ENCODE measurements around the gene NAGPA. TPM values are rescaled to one million over a fixed set of nuclear protein-coding genes. Genes with fewer than 3 reads are reported as not detected.
A peak's percentile ranks its signal among the peaks of the same experiment; 100 is the strongest.
"Not testable (repeated sequence)": the region's sequence is repeated elsewhere in the genome, so short reads cannot be mapped to it uniquely, and the experiment has no call there.

The NAGPA gene
- total and polyA plus RNA-seq, 4 experiments from 2014 or later = 30.7 to 36.8 (median 32.7) TPM

- Mint-ChIP-seq H3K36me3 (peaks cover 0 to 4% of the 10 kb centered on the region in 2 donors), H3K27ac (no peak overlapping the region), H3K9me3 (peaks cover 0 to 9% (median under 1%) of the 10 kb centered on the region in 8 donors), H3K27me3 (peaks cover 0 to 5% of the 10 kb centered on the region in 2 donors), H3K4me1 (no peaks in the 10 kb centered on the region), H3K4me3 (no peak overlapping the region)
- H3K9me3 ChIP-seq (ENCODE audit: control insufficient read depth in 1 of 2, low read length in 2 of 2) = no peaks in the 10 kb centered on the region
- H3K36me3 ChIP-seq (ENCODE audit: insufficient read depth, low read length) = no peaks in the 10 kb centered on the region
- intact Hi-C loops (cut with micrococcal nuclease) = no loop called here
- DNase-seq = no peak
- no peaks in the 10 kb centered on the region for H3K27me3 ChIP-seq (ENCODE audit: insufficient read depth, low read length)
- no peak overlapping the region for H3K4me3 ChIP-seq (ENCODE audit: low read length in 2 of 2)
- ChIA-PET POLR2A (ENCODE audit: partially characterized antibody) (no interaction called here), CTCF (ENCODE audit: partially characterized antibody) (no interaction called here)
- no peaks in the 10 kb centered on the region for H3K4me1 ChIP-seq (ENCODE audit: insufficient read depth, low read length)
- no peak overlapping the region for H3K27ac ChIP-seq (ENCODE audit: low read depth, low read length)
Observed at GRCh38 chr16:5045499-5046115, 11.9 kb upstream of the NAGPA start.

GRCh38 chr16:5044581-5044980 lies 10.8 kb upstream of the NAGPA start:
- POLR2A ChIA-PET (ENCODE audit: partially characterized antibody); H3K27me3 Mint-ChIP-seq; intact Hi-C loops (cut with micrococcal nuclease); H3K36me3 Mint-ChIP-seq; H3K4me3 ChIP-seq (ENCODE audit: low read length in 2 of 2); H3K27me3 ChIP-seq (ENCODE audit: insufficient read depth, low read length); H3K36me3 ChIP-seq (ENCODE audit: insufficient read depth, low read length); H3K9me3 ChIP-seq (ENCODE audit: control insufficient read depth in 1 of 2, low read length in 2 of 2); H3K9me3 Mint-ChIP-seq; H3K27ac ChIP-seq (ENCODE audit: low read depth, low read length); H3K27ac Mint-ChIP-seq; DNase-seq; H3K4me3 Mint-ChIP-seq; H3K4me1 Mint-ChIP-seq; H3K4me1 ChIP-seq (ENCODE audit: insufficient read depth, low read length): not testable (repeated sequence)
- CTCF ChIA-PET (ENCODE audit: partially characterized antibody) = interaction anchor here (0.7 kb wide), 1 partner anchor 14 kb away, joined by 4 read pairs; no protein-coding TSS in a partner anchor

GRCh38 chr16:5044011-5044540 lies 10.3 kb upstream of the NAGPA start:
- no peaks in the 10 kb centered on the region for H3K27me3 ChIP-seq (ENCODE audit: insufficient read depth, low read length)
- Mint-ChIP-seq H3K27me3 (peaks cover 0 to 5% of the 10 kb centered on the region in 2 donors), H3K4me1 (no peaks in the 10 kb centered on the region), H3K9me3 (no peaks in the 10 kb centered on the region), H3K36me3 (peaks cover 0 to 4% of the 10 kb centered on the region in 2 donors), H3K4me3 (no peak overlapping the region), H3K27ac (no peak overlapping the region)
- CTCF ChIA-PET (ENCODE audit: partially characterized antibody) = interaction anchor here (0.7 kb wide), 1 partner anchor 14 kb away, joined by 4 read pairs; no protein-coding TSS in a partner anchor
- DNase-seq = no peak
- intact Hi-C loops (cut with micrococcal nuclease) = no loop called here
- no peaks in the 10 kb centered on the region for H3K36me3 ChIP-seq (ENCODE audit: insufficient read depth, low read length)
- no peaks in the 10 kb centered on the region for H3K9me3 ChIP-seq (ENCODE audit: control insufficient read depth in 1 of 2, low read length in 2 of 2)
- H3K27ac ChIP-seq (ENCODE audit: low read depth, low read length) = no peak overlapping the region
- no peak overlapping the region for H3K4me3 ChIP-seq (ENCODE audit: low read length in 2 of 2)
- H3K4me1 ChIP-seq (ENCODE audit: insufficient read depth, low read length) = no peaks in the 10 kb centered on the region
- POLR2A ChIA-PET (ENCODE audit: partially characterized antibody) = no interaction called here

GRCh38 chr16:5042574-5043171 lies 8.9 kb upstream of the NAGPA start:
- Mint-ChIP-seq H3K4me1 (no peaks in the 10 kb centered on the region), H3K4me3 (no peak overlapping the region), H3K9me3 (no peaks in the 10 kb centered on the region), H3K36me3 (peaks cover 0 to 4% of the 10 kb centered on the region in 2 donors), H3K27ac (no peak overlapping the region), H3K27me3 (peaks cover 0 to 4% of the 10 kb centered on the region in 2 donors)
- no peak overlapping the region for H3K4me3 ChIP-seq (ENCODE audit: low read length in 2 of 2)
- H3K9me3 ChIP-seq (ENCODE audit: control insufficient read depth in 1 of 2, low read length in 2 of 2) = no peaks in the 10 kb centered on the region
- H3K27me3 ChIP-seq (ENCODE audit: insufficient read depth, low read length) = no peaks in the 10 kb centered on the region
- DNase-seq = no peak
- ChIA-PET CTCF (ENCODE audit: partially characterized antibody) (no interaction called here), POLR2A (ENCODE audit: partially characterized antibody) (no interaction called here)
- no peaks in the 10 kb centered on the region for H3K36me3 ChIP-seq (ENCODE audit: insufficient read depth, low read length)
- no peak overlapping the region for H3K27ac ChIP-seq (ENCODE audit: low read depth, low read length)
- no peaks in the 10 kb centered on the region for H3K4me1 ChIP-seq (ENCODE audit: insufficient read depth, low read length)
- intact Hi-C loops (cut with micrococcal nuclease) = no loop called here

- Mint-ChIP-seq H3K36me3 (peaks cover 0 to 4% of the 10 kb centered on the region in 2 donors), H3K4me3 (no peak overlapping the region), H3K4me1 (no peaks in the 10 kb centered on the region), H3K27me3 (peaks cover 0 to 4% of the 10 kb centered on the region in 2 donors), H3K27ac (no peak overlapping the region), H3K9me3 (no peaks in the 10 kb centered on the region)
- Histone ChIP-seq H3K27ac (ENCODE audit: low read depth, low read length) (no peak overlapping the region), H3K4me1 (ENCODE audit: insufficient read depth, low read length) (no peaks in the 10 kb centered on the region), H3K36me3 (ENCODE audit: insufficient read depth, low read length) (no peaks in the 10 kb centered on the region), H3K27me3 (ENCODE audit: insufficient read depth, low read length) (no peaks in the 10 kb centered on the region), H3K4me3 (ENCODE audit: low read length in 2 of 2) (no peak overlapping the region), H3K9me3 (ENCODE audit: control insufficient read depth in 1 of 2, low read length in 2 of 2) (no peaks in the 10 kb centered on the region)
- POLR2A ChIA-PET (ENCODE audit: partially characterized antibody) = no interaction called here
- intact Hi-C loops (cut with micrococcal nuclease) = no loop called here
- no peak for DNase-seq
- CTCF ChIA-PET (ENCODE audit: partially characterized antibody) = no interaction called here
Observed at GRCh38 chr16:5041600-5042133, 7.9 kb upstream of the NAGPA start.

- peaks cover 0 to 4% (median 0%) of the 10 kb centered on the region in 4 donors for H3K4me1 Mint-ChIP-seq
- H3K27me3 Mint-ChIP-seq = peaks cover 0 to 4% of the 10 kb centered on the region in 2 donors
- no peaks in the 10 kb centered on the region for H3K36me3 ChIP-seq (ENCODE audit: insufficient read depth, low read length)
- CTCF ChIA-PET (ENCODE audit: partially characterized antibody) = no interaction called here
- no peaks in the 10 kb centered on the region for H3K9me3 Mint-ChIP-seq
- H3K4me1 ChIP-seq (ENCODE audit: insufficient read depth, low read length) = no peaks in the 10 kb centered on the region
- no peak overlapping the region for H3K4me3 ChIP-seq (ENCODE audit: low read length in 2 of 2)
- H3K36me3 Mint-ChIP-seq = peaks cover 0 to 3% of the 10 kb centered on the region in 2 donors
- no peak overlapping the region for H3K4me3 Mint-ChIP-seq
- DNase-seq = no peak
- POLR2A ChIA-PET (ENCODE audit: partially characterized antibody) = no interaction called here
- no peaks in the 10 kb centered on the region for H3K27me3 ChIP-seq (ENCODE audit: insufficient read depth, low read length)
- no peaks in the 10 kb centered on the region for H3K9me3 ChIP-seq (ENCODE audit: control insufficient read depth in 1 of 2, low read length in 2 of 2)
- no peak overlapping the region for H3K27ac Mint-ChIP-seq
- H3K27ac ChIP-seq (ENCODE audit: low read depth, low read length) = no peak overlapping the region
- intact Hi-C loops (cut with micrococcal nuclease) = no loop called here
Observed at GRCh38 chr16:5040451-5040850, 6.7 kb upstream of the NAGPA start.

- Mint-ChIP-seq H3K27me3 (no peaks in the 10 kb centered on the region), H3K4me1 (peaks cover 12 to 31% (median 15%) of the 10 kb centered on the region in 4 donors), H3K27ac (peak overlapping the region in 3 of 7 donors; percentile 22 to 66 (median 32)), H3K4me3 (no peak overlapping the region), H3K36me3 (peaks cover 0 to 7% of the 10 kb centered on the region in 2 donors), H3K9me3 (no peaks in the 10 kb centered on the region)
- no peak for DNase-seq
- peaks cover 16% of the 10 kb centered on the region for H3K4me1 ChIP-seq (ENCODE audit: insufficient read depth, low read length)
- CTCF ChIA-PET (ENCODE audit: partially characterized antibody) = no interaction called here
- no peaks in the 10 kb centered on the region for H3K36me3 ChIP-seq (ENCODE audit: insufficient read depth, low read length)
- no peak overlapping the region for H3K4me3 ChIP-seq (ENCODE audit: low read length in 2 of 2)
- POLR2A ChIA-PET (ENCODE audit: partially characterized antibody) = no interaction called here
- H3K9me3 ChIP-seq (ENCODE audit: control insufficient read depth in 1 of 2, low read length in 2 of 2) = no peaks in the 10 kb centered on the region
- no peak overlapping the region for H3K27ac ChIP-seq (ENCODE audit: low read depth, low read length)
- H3K27me3 ChIP-seq (ENCODE audit: insufficient read depth, low read length) = no peaks in the 10 kb centered on the region
- intact Hi-C loops (cut with micrococcal nuclease) = no loop called here
Observed at GRCh38 chr16:5036228-5037156, 2.8 kb upstream of the NAGPA start.
